Neural crest cell (in vitro differentiated cells): ENCODE measurements around the gene MRTFB. TPM values are rescaled to one million over a fixed set of nuclear protein-coding genes. Genes with fewer than 3 reads are reported as not detected.
A peak's percentile ranks its signal among the peaks of the same experiment; 100 is the strongest.
"Not testable (repeated sequence)": the region's sequence is repeated elsewhere in the genome, so short reads cannot be mapped to it uniquely, and the experiment has no call there.

Source experiments
- DNase-seq: peaks from one replicate; pipeline ENCODE4 v3.0.0; 2021; ENCODE audit warnings: low read depth, mixed read lengths, low spot score
- H3K27ac Mint-ChIP-seq: one replicate; pipeline ENCODE4 v1.8.0; 2021; ENCODE audit warnings: mild to moderate bottlenecking, mixed read lengths; ENCODE audit not compliant: unreplicated experiment
- H3K27me3 Mint-ChIP-seq: 2 replicates; pipeline ENCODE4 v1.8.0; 2021; ENCODE audit warnings: low read depth, mild to moderate bottlenecking, mixed read lengths
- H3K36me3 Mint-ChIP-seq: 2 replicates; pipeline ENCODE4 v1.8.0; 2021; ENCODE audit warnings: low read depth, mild to moderate bottlenecking, mixed read lengths
- H3K4me1 Mint-ChIP-seq: 2 replicates; pipeline ENCODE4 v1.8.0; 2021; ENCODE audit warnings: mixed read lengths
- H3K4me3 Mint-ChIP-seq: one replicate; pipeline ENCODE4 v1.8.0; 2021; ENCODE audit warnings: mild to moderate bottlenecking, mixed read lengths
- H3K9me3 Mint-ChIP-seq: 2 replicates; pipeline ENCODE4 v1.8.0; 2021; ENCODE audit warnings: mixed read lengths
- CTCF ChIP-seq: fragments of 200-600 bp; sonication (generic); conservative IDR thresholded peaks from 2 replicates; pipeline ENCODE4 v1.5.0; 2021; ENCODE audit warnings: antibody characterized with exemption, mild to moderate bottlenecking
- long read RNA-seq: library from polyadenylated mRNA; unstranded; transcript quantifications from one replicate; pipeline ENCODE4 v2.0.0, GENCODE V29; 2020
- total RNA-seq: library from RNA; stranded (reverse); gene quantifications from 2 replicates; pipeline ENCODE4 v1.2.1, GENCODE V29; 2021

Gene MRTFB, protein sequence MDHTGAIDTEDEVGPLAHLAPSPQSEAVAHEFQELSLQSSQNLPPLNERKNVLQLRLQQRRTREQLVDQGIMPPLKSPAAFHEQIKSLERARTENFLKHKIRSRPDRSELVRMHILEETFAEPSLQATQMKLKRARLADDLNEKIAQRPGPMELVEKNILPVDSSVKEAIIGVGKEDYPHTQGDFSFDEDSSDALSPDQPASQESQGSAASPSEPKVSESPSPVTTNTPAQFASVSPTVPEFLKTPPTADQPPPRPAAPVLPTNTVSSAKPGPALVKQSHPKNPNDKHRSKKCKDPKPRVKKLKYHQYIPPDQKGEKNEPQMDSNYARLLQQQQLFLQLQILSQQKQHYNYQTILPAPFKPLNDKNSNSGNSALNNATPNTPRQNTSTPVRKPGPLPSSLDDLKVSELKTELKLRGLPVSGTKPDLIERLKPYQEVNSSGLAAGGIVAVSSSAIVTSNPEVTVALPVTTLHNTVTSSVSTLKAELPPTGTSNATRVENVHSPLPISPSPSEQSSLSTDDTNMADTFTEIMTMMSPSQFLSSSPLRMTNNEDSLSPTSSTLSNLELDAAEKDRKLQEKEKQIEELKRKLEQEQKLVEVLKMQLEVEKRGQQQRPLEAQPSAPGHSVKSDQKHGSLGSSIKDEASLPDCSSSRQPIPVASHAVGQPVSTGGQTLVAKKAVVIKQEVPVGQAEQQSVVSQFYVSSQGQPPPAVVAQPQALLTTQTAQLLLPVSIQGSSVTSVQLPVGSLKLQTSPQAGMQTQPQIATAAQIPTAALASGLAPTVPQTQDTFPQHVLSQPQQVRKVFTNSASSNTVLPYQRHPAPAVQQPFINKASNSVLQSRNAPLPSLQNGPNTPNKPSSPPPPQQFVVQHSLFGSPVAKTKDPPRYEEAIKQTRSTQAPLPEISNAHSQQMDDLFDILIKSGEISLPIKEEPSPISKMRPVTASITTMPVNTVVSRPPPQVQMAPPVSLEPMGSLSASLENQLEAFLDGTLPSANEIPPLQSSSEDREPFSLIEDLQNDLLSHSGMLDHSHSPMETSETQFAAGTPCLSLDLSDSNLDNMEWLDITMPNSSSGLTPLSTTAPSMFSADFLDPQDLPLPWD
- 54.8 and 58.3 TPM in 2 replicates for total RNA-seq
- long read RNA-seq, full-length matches to known transcripts: 1 of 14 reads
- long read RNA-seq, partial matches to known transcripts: 3 of 14 reads
- long read RNA-seq, other reads (novel, unspliced or antisense): 10 of 14 reads

GRCh38 chr16:14070877-14071575, at the start of gene MRTFB:
TSS of gene MRTFB (plus strand) at chr16:14071319. CDS start at chr16:14140607, 69,288 bp downstream.
- TF ChIP-seq CTCF: no peak
- peak within 1 kb of the TSS; percentile 95 for H3K4me3 Mint-ChIP-seq
- H3K27ac Mint-ChIP-seq: peak within 1 kb of the TSS; percentile 93
- DNase-seq: peak; percentile 88
- H3K4me1 Mint-ChIP-seq: peaks cover 16% of the 10 kb centered on the region
- no peaks in the 10 kb centered on the region for H3K36me3 Mint-ChIP-seq
- H3K27me3 Mint-ChIP-seq: no peaks in the 10 kb centered on the region
- no peaks in the 10 kb centered on the region for H3K9me3 Mint-ChIP-seq

DNA sequence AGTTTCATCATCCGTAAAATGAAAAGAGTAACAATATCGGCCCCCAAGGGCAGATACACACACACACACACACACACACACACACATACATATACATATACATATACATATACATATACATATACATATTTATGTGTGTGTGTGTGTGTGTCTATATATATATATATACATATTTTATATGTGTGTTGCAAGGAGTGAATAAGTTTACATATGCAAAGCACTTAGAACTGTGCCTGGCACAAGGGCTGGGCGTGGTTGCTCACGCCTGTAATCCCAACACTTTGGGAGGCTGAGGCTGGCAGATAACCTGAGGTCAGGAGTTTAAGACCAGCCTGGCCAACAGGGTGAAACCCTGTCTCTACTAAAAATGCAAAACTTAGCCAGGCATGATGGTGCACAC, 47.6 kb upstream of the MRTFB start:
- H3K4me3 Mint-ChIP-seq, H3K27ac Mint-ChIP-seq: not testable (repeated sequence)

GRCh38 chr16:14024283-14024682, 46.8 kb upstream of the MRTFB start:
- H3K4me3 Mint-ChIP-seq: no peak overlapping the region
- no peak overlapping the region for H3K27ac Mint-ChIP-seq
- H3K36me3 Mint-ChIP-seq: no peaks in the 10 kb centered on the region
- H3K9me3 Mint-ChIP-seq: no peaks in the 10 kb centered on the region
- H3K4me1 Mint-ChIP-seq: no peaks in the 10 kb centered on the region
- H3K27me3 Mint-ChIP-seq: no peaks in the 10 kb centered on the region
- TF ChIP-seq CTCF: no peak
- DNase-seq: no peak

More for the DNA sequence above, 47.6 kb upstream of the MRTFB start:
- H3K9me3 Mint-ChIP-seq, H3K27me3 Mint-ChIP-seq, H3K36me3 Mint-ChIP-seq, H3K4me1 Mint-ChIP-seq, DNase-seq: not testable (repeated sequence)

DNA sequence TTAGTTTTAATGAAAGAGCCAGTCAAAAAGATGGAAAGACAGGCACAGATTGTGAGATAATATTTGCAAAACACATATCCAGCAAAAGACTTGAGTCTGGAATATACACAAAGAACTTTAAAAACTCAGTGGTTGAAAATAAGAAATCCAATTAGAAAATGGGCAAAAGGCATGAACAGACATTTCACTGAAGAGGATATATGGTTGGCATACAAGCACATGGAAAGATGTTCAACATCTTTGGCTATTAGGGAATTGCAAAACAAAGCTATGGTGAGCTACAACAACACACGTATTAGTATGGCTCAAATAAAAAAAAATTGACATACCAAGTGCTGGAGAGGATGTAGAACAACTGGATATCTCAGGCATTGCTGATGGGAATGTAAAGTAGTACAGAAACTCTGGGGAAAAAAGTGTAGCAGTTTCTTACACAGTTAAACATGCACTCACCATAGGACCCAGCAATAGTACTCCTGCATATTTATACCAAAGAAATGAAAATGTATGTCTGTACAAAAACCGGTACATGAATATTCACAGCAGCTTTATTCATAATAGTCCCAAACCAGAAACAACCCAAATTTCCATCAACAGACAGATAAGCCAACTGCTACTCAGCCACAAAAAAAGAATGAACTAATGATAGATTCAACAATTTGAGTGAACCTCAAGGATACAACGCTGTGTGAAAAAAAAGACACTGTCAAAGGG, 44.4 kb upstream of the MRTFB start:
- no peaks in the 10 kb centered on the region for H3K4me1 Mint-ChIP-seq
- TF ChIP-seq CTCF: no peak
- H3K27ac Mint-ChIP-seq: no peak overlapping the region
- no peaks in the 10 kb centered on the region for H3K9me3 Mint-ChIP-seq
- no peak overlapping the region for H3K4me3 Mint-ChIP-seq
- no peaks in the 10 kb centered on the region for H3K27me3 Mint-ChIP-seq
- no peaks in the 10 kb centered on the region for H3K36me3 Mint-ChIP-seq
- no peak for DNase-seq

DNA sequence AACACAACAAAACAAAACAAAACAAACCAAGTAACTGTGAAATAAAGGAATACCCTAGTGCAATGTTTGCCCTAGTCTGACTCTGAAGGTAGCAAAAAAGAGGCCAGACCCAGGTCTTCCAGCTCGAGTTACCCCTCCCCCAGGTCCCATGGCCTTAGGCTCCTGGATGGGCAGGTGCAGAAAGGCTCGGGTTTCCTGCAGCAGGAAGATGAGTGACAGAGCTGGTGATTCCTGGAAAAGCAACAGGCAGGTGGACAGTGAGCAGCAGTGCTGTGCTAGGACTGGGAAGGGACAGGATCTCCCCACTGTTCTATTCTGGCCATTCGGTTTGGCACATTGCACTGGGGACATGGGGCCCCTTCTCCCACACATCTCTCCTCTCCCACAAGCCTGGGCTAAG, 42.9 kb upstream of the MRTFB start:
- H3K27me3 Mint-ChIP-seq: no peaks in the 10 kb centered on the region
- no peak for TF ChIP-seq CTCF
- H3K27ac Mint-ChIP-seq: no peak overlapping the region
- no peaks in the 10 kb centered on the region for H3K36me3 Mint-ChIP-seq
- no peak overlapping the region for H3K4me3 Mint-ChIP-seq
- no peaks in the 10 kb centered on the region for H3K9me3 Mint-ChIP-seq
- DNase-seq: no peak
- H3K4me1 Mint-ChIP-seq: no peaks in the 10 kb centered on the region
